ENCODE measurements around the gene IGF2R. TPM values are rescaled to one million over a fixed set of nuclear protein-coding genes. Genes with fewer than 3 reads are reported as not detected.

IGF2R gene
- total RNA-seq, 1 experiment from 2014 or later: 31.5 TPM

DNA sequence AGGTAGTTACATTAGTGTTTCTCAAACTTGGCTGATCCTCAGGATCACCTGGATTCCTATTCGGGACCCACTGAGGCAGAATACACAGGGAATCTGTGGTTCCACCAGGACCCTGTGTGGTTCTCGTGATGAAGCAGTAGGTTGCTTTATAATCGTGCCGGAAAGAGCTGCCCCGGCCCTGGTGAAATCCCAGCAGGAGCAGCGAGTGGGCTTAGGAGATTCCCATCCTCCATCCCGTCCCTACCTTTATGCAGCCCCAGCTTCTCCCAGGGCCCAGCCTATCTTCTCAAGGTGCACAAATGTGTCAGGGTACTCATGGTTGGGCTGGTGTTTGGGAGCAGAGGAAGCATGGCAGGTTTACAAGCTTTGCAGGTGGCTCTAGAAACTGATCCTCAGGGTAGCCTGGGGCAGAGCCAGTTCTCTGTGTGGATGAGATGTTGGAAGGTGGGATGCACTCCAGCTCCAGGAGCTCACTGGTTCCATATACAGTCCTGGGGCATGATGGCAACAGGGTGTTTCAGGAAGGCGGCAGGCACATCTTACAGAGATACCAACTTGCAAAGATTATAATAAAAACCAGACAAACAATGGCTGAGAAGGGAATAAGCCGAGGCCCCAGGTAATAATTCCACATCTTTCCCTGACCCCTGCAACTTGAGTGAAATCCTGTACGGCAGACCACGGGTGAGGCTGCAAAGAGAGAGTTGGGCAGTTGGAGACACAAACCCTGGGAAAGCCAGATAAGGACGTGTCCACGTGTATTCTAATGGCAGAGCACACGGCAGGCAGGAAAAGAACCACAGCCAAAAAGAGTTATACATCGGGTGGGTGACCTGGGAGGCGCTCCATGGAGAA lies 158.6 kb downstream of the IGF2R start:
- DNase-seq: no peak
- Histone ChIP-seq H3K4me2 (ENCODE audit: low read length) (no peak overlapping the region), H3K79me2 (ENCODE audit: low read length) (no peaks in the 10 kb centered on the region), H3K9ac (ENCODE audit: low read length) (no peak overlapping the region), H3F3A (ENCODE audit: low read length, unreplicated experiment) (no peaks in the 10 kb centered on the region), H3K27ac (ENCODE audit: low read length) (no peak overlapping the region), H3K27me3 (ENCODE audit: low read length) (no peaks in the 10 kb centered on the region), H3K36me3 (ENCODE audit: low read depth, low read length) (no peaks in the 10 kb centered on the region), H2AFZ (ENCODE audit: low read length) (no peak overlapping the region), H3K4me1 (ENCODE audit: insufficient read depth, low read length) (no peaks in the 10 kb centered on the region; the same call in 1 of the 2 replicates), H4K20me1 (ENCODE audit: low read length) (no peaks in the 10 kb centered on the region), H3K4me3 (ENCODE audit: low read length) (no peak overlapping the region), H3K9me2 (replicated peaks; ENCODE audit: low read length) (no peaks in the 10 kb centered on the region), H3K9me3 (ENCODE audit: low read length) (no peaks in the 10 kb centered on the region)
- BruUV-seq (replicated peaks): no TSS peak
- intact Hi-C loops (cut with micrococcal nuclease): no loop called here
- POLR2A ChIA-PET (ENCODE audit: unreplicated experiment): no interaction called here
- ATAC-seq: no peak
- TF ChIP-seq, protein P1, sequence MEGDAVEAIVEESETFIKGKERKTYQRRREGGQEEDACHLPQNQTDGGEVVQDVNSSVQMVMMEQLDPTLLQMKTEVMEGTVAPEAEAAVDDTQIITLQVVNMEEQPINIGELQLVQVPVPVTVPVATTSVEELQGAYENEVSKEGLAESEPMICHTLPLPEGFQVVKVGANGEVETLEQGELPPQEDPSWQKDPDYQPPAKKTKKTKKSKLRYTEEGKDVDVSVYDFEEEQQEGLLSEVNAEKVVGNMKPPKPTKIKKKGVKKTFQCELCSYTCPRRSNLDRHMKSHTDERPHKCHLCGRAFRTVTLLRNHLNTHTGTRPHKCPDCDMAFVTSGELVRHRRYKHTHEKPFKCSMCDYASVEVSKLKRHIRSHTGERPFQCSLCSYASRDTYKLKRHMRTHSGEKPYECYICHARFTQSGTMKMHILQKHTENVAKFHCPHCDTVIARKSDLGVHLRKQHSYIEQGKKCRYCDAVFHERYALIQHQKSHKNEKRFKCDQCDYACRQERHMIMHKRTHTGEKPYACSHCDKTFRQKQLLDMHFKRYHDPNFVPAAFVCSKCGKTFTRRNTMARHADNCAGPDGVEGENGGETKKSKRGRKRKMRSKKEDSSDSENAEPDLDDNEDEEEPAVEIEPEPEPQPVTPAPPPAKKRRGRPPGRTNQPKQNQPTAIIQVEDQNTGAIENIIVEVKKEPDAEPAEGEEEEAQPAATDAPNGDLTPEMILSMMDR (conservative IDR thresholded peaks at IDR 0.05; ENCODE audit: low read depth, low read length): no peak
- no peak for TF ChIP-seq EZH2 (IDR thresholded peaks at IDR 0.05; ENCODE audit: low read length, unreplicated experiment)
- no peak for TF ChIP-seq EZH2phosphoT487 (IDR thresholded peaks at IDR 0.05; ENCODE audit: borderline replicate concordance, low read length)
- CTCF ChIA-PET: no interaction called here

- intact Hi-C loops (cut with micrococcal nuclease): no loop called here
- Histone ChIP-seq H2AFZ (ENCODE audit: low read length) (no peak overlapping the region), H3K36me3 (ENCODE audit: low read depth, low read length) (no peaks in the 10 kb centered on the region), H3K27me3 (ENCODE audit: low read length) (no peaks in the 10 kb centered on the region), H3F3A (ENCODE audit: low read length, unreplicated experiment) (no peaks in the 10 kb centered on the region), H3K9ac (ENCODE audit: low read length) (no peak overlapping the region), H3K9me2 (replicated peaks; ENCODE audit: low read length) (no peaks in the 10 kb centered on the region), H3K27ac (ENCODE audit: low read length) (no peak overlapping the region), H3K79me2 (ENCODE audit: low read length) (no peaks in the 10 kb centered on the region), H4K20me1 (ENCODE audit: low read length) (no peaks in the 10 kb centered on the region), H3K9me3 (ENCODE audit: low read length) (no peaks in the 10 kb centered on the region), H3K4me2 (ENCODE audit: low read length) (no peak overlapping the region), H3K4me3 (ENCODE audit: low read length) (no peak overlapping the region), H3K4me1 (ENCODE audit: insufficient read depth, low read length) (no peaks in the 10 kb centered on the region; the same call in 1 of the 2 replicates)
- ChIA-PET CTCF (no interaction called here), POLR2A (ENCODE audit: unreplicated experiment) (no interaction called here)
- DNase-seq (no peak), ATAC-seq (no peak)
- TF ChIP-seq, protein P1 (conservative IDR thresholded peaks at IDR 0.05; ENCODE audit: low read depth, low read length): no peak
- TF ChIP-seq EZH2phosphoT487 (IDR thresholded peaks at IDR 0.05; ENCODE audit: borderline replicate concordance, low read length): no peak
- no peak for TF ChIP-seq EZH2 (IDR thresholded peaks at IDR 0.05; ENCODE audit: low read length, unreplicated experiment)
- BruUV-seq (replicated peaks): no TSS peak
These were observed 159.3 kb downstream of the IGF2R start for GRCh38 chr6:160128125-160128683.
